D341Med (cell line): ENCODE data around the gene WFDC2.

ENCODE experiments used
- DNase-seq: peaks from one replicate; pipeline ENCODE4 v3.0.0; 2012; ENCODE audit warnings: low spot score

WFDC2 gene

DNA sequence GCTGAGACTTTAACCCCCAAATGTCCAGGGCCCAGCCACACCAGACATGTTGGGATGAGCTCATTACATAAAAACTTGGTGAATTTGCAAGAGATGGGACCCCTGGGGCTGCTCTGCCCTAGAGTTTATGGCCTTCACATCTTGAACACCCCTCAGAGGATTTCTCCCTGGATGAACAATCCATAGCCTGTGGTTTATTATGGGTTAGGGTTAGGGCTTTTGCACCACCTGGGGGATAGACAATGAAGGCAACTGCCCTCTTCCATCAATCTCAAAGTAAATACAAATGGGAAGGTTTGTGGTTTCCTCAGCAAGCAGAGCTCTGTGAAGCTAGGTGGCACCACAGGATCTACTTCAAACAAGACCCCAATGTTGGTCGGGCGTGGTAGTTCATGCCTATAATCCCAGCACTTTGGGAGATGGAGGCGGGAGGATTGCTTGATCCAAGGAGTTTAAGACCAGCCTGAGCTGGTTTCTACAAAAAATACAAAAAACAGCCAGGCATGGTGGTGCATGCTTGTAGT is 28.5 kb downstream of the WFDC2 start:
- no peak for DNase-seq

DNA sequence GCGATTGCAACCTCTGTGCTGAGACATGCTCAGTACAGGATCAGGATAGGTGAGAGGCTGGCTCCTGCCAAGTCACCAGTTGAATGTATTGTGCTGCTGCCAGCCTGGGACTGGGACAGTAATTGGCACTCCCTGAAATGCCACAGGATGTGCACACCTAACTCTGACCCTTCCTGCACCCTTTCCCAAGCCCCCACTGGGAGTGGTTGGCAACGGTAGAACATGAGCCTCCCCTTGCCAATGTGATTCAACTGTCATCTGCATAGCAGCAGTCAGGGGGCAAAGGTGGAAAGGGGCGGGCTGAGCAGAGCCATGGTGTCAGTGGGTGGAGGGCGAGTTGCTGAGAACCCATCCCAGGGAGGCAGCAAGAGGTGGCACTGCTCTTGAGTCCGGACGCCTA is 30.5 kb downstream of the WFDC2 start:
- DNase-seq: no peak

DNA sequence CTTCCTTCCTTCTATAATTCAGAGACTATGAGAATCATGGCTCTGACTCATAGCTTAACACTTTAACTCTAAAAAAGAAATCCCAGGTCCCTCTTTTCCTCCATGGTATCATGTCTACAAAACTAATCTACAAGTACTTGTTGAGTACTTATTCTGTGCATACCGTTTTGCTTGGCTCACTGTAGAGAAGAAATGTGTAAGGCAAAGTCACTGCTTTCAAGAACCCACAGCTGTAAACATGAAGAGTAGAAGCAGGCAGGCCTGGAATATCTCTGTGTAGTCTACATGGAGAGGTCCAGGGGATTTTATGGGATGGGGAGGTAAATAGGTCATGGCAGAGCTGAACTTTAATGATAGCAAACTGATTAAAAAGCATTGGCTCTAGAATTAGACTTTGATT is 32.0 kb downstream of the WFDC2 start:
- DNase-seq: no peak

DNA sequence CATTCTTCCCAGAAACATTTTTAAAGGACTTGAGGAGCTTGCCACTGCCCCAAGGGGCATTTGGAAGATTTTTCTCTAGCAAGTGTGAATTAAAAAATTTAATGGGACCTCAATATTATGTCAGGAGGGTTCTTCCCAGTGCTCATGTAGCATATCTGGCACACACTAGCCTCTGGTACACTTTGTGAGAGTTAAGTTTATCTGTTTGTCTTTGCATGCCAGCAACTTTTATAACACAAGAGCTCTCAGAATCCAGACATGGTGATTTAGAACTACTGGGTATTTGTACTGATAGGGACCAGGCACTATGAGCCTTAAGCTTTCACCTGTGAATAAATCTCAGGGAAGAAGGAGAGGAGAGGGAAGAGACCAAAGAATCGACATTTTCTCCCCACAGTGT is 33.0 kb downstream of the WFDC2 start:
- DNase-seq: no peak

DNA sequence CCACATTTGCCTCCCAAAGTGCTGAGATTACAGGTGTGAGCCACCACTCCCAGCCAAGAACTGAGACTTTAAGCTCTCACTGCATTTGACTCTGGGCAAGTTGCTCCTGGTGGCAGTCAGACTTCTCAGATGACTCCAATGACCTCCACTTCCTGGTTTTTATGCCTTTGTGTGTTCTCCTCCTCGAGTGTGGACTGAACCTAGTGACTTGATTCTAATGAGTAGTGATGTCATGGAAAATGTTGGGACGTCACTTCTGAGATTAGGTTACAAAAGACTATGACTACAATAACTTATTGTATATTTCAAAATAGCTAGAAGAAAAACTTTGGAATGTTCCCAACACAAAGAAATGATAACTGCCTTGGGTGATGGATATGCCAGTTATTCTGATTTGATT is 33.9 kb downstream of the WFDC2 start:
- DNase-seq: no peak

DNA sequence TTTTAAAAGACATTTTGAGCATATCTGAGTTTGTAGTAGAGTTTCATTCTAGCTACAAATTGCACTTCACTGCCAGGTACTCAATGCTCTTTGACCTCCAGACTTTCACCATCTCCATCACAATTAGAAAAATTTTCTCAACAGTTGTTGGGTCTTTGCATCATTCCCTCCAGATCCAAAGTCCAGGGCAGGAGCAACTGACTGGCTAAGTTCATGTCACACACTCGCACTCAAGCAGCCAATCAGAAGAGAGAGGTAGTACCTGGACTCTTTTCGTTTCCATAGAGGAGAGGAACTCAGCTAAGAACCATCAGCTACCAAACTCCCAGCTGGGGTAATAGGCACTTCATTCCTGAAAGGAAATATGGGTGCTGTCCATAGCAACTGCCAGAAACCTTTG is 36.8 kb downstream of the WFDC2 start:
- no peak for DNase-seq

DNA sequence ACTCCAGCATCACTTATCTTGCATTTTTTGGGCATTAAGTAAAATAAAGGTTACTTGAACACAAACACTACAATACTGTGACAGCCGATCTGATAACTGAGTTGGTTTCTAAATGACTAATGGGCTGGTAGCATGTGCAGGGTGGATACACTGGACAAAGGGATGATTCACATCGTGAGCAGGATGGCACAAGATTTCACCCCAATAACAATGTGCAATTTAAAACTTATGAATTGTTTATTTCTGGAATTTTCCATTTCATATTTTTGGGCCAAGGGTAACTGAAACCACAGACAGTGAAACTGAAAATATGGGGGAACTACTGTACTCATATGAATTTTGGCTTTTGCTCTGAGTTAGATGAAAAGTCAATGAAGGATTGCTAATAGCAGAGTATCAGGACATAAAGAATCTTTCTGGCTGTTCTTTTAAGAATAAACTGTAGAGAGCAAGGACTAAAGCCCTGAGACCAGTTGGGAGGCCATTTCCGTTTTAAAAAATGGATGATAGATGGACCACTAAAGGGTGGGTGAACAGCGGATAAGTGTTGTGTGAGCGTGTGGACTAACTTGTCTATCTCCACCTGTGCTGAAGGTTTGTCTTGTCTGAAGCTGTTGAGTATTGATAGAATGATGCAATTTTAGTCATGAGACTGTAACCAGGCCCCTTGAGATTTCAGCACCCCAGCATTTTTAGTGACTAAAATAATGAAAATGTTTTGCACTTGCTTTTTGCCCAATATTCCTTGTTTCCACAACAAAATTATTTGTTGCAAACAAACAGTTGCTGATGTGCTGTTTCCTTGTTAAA is 37.7 kb downstream of the WFDC2 start:
- DNase-seq: no peak

DNA sequence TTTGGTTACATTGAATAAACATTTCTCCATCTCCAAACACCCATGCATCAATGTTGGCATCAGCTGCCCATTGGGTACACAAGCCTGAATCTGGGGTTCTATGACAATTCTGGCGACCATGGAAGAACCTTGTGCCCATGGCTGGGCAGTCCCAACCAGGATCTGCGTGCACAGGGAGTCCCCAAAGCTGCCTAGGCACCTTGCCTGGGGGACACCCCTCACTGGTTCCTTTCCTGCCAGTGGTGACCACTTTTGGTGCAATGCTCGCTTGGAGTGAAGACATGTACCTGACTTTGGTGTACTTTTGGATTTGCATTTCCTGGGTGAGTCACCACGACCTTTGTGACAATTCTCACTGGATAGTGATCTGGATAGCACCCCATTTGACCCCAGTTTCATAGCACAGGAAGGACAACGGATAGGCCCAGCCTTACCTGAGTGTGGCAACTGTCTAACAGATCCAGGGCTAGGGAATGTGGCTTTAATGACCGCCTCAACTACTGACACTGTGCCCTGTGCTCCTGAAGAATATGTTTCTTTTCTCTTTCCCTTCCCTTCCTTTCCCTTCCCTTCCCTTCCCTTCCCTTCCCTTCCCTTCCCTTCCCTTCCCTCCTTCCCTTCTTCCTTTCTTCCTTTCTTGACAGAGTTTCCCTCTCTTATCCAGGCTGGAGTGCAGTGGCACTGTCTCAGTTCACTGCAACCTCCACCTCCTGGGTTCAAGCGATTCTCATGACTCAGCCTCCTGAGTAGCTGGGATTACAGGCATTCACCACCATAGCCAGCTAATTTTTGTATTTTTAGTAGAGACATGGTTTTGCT is 38.7 kb downstream of the WFDC2 start:
- DNase-seq: no peak

DNA sequence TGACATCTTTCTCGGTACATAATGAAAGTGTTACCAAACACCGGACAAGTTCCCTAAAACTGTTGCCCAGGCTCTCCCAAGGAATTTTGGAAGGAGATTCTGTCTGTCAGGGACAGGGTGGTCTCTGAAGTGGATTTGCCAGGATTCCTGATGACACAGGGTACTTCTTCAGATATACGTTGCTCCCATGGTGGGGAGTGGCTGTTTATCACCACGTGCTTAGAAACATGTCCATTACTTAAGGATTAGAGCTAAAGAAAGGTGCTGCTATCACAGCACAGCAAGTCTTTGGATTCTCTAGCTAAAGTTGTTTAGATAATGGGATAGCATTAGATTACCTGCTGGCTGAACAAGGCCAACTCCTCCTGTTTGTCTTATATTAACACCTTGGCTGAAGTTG is 39.5 kb downstream of the WFDC2 start:
- no peak for DNase-seq

DNA sequence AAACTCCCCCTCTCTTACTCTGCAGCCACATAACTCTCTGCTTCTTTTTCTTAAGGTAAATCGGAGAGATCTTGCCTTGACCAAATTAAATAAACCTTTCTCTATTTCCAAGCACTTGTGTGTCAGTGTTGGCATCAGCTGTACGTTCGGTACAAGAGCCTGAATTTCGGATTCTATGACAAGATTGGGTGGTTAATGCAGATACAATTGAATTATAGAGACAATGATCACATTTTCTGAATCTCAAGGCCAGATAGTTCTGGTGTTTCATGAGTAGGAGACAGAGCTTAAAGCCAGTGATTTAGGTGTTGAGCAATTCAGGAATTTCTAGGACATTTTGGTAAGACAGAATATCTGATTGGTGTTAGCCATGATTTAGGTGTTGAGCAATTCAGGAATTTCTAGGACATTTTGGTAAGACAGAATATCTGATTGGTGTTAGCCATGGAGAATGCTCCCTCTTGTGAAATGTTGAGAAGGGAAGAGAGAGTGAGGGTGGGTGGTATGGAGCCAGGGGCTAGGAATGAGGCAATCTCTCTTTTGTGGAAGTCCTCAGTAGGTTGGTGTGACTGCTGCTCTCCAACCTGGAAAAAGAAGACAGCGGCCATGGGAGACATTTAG is 40.8 kb downstream of the WFDC2 start:
- DNase-seq: no peak

DNA sequence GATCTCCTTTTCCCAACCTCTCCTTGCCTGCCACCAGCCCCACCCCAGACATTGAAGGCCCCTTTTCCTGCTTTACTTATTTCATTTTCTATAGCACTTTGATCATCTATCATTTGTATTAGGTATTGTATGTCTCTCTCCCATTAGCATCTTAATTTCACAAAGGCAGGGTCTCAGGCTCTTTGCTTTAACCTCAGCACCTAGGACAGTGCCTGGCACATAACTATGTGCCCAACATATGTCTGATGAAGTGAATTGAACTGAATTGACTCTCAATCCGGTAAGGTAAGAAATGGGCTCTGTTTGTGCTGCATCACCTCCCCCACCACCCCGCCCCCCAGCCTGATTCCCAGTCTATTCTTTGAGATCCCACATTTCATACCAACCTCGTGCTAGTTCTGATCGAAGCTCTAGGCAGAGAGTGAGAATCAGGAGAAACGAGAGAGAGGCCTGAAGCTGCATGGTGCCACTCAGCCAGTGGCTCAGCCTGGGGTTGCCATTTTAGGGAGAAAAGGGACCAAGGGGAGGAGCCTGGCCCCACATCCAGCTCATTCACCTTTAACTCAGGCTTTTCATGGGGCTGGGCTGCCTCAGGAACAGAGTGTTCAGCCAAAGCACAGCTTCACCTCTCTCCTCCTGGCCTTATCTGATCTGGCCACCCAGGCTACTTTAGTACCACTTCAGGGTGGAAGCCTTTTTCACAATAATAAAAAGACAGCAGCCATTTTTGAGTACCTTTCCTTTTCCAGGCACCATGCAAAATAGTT is 45.8 kb downstream of the WFDC2 start, which contains the start of gene SPINT3:
Gene SPINT3 (minus strand): TSS at position 476 of the 767 bp plus-strand sequence. CDS start 14 bp downstream, at position 462.
- no peak for DNase-seq

DNA sequence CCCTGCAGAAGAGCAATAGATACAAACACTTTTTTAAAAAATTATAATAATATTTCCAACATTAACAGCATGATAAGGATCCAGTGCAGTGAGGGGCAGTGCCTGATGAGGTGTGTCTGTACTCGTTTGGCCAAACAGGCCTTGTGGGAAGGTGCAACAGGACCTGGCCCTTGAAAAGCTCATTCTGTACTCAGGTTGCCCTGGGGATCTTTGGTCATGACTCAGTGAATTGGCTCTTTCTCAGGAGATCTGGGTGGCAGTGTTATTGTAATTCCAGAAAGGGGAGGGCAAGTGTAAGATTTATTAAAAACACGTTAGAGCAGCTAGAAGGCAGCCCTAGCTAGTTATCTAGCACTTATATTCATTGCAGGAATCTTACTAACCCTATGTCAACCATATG is 48.7 kb downstream of the WFDC2 start:
- no peak for DNase-seq

DNA sequence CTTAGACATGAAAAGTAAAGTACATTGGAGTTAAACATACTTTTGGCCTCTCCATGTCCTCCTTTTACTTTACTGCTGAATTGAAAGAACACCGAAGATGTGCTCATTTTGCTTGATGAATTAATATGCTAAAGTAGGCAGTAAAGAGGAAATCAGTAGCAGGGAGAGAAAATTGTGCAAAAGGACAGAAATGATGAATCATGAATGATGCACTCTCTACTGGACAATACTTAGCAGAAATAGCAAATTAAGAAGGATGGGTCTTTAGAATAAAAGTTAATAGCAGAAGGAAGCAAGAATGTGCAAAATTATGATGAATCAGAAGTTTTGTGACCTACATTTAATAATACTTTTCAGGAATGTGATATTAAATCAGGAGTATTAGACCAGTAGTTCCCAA is 54.3 kb downstream of the WFDC2 start:
- no peak for DNase-seq

DNA sequence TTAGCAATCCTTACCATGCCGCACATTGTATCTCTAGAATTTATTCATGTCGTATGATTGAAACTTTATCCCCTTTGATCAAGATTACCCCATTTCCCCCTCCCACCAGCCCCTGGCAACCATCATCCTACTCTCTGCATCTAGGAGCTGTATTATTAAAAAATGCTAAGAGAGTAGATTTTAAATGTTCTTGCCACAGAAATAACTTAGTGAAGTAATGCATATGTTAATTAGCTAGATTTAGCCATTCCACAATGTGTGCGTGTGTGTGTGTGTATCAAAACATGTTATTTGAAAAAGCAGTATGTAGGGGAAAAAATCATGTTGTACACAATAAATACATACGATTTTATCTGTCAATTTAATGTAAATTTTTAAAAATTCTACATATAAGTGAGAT is 57.7 kb downstream of the WFDC2 start:
- no peak for DNase-seq
